Effector CD4-positive, alpha-beta T cell (primary cell): Measurements from ENCODE around the gene LELP1. TPM values are rescaled to one million over a fixed set of nuclear protein-coding genes. Genes with fewer than 3 reads are reported as not detected.
A peak's percentile ranks its signal among the peaks of the same experiment; 100 is the strongest.
"Not testable (repeated sequence)": the region's sequence is repeated elsewhere in the genome, so short reads cannot be mapped to it uniquely, and the experiment has no call there.

Experiments
- DNase-seq: peaks from one replicate; pipeline ENCODE4 v3.0.0-alpha.2; 2020
- total RNA-seq: gene quantifications from one replicate; lab custom pipeline; 2026; lab: John Stamatoyannopoulos, UW

Gene LELP1
- not detected for total RNA-seq

DNA sequence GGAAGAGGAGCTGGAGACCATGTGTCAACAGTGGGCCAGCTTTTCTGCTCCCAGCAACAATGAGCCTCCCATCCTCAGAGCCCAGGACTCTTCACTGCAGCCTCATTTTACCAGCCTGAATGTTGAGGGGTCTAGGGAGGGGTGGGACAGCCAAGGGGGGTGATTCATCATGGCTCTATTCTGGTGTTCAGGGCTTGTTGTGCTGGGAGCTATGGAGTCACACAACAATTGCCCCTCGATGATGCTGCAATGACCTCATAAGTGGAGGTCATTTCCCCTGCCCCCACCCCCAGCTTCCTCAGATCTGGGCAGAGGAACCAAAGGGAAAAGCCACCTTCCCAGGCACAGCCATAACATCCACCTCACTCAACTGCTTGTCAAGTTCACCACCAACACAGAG lies at the start of gene LELP1:
Gene LELP1, plus strand, starts transcription at position 301 of the 400 bp plus-strand sequence. CDS start 1,278 bp downstream, outside the sequence.
- no peak for DNase-seq

DNA sequence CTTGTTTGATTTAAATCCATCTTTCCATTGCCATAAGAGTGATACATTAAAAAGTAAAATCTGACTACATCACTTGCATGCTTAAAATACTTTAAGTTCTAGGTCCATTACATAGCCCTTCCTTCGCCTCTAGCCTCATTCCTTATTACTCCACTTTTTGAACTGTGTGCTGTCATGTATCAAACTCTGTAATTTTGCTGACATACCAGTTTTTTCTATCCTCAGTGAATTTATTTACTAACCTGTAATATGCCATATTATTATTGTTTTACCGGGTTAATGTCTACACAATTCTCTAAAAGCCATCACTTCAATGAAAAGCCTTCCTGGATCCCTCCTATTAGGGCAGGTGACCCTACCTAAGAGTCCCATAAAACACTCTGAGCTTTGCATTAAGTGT lies 47.7 kb upstream of the LELP1 start:
- no peak for DNase-seq

DNA sequence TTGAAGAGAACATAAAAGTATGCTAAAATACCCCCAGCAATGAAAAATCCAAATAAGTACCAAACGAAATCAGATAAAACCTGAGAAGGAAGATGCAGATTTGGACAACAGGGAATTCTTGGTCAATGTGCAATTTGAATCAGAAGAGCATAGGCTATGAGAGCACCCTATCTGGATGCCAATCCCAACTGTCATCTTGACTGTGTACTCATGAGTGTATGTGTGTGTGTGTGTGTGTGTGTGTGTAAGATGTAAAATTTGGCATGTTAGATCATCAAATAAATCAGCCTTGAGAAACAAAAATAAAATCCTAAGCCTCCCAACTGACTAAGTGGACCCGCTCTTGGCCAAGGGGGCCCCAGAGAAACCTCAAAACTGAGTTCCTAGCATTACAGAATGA lies 34.5 kb upstream of the LELP1 start:
- DNase-seq = no peak

DNA sequence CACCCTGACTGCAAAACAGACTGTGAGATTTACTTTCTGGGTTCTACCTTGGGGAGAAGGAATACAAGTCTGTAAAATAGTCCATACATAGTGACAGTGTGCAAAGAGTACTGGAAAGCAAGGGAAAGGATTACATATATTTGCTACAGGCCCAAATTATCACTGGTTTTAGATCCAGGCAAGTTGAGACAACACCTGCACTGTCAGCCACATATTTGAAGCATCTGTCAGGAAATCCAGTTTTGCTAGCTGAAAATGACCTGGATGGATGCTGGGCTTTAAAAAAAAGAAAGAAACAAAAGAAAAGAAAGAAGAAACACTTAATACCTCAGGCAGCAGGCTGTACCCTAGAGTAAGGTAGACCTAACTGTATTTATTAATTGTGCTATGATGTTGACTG lies 28.6 kb upstream of the LELP1 start:
- DNase-seq = no peak

DNA sequence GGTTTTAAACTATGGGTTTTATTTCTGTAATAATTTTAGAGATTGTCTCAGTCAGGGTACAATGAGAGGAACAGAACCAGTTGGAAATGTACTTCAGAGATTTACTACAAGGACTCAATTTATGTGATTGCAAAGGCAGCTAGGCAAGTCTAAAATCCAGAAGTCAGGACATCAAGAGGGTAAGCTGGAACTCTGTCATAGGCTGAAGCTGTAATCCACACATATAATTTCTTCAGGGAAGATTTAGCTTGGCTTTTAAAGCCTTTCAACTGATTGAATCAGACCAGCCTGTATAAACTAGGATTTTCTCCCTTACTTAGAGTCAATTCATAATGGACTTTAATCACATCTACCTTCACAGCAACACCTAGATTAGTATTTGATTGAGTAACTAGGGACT lies 24.3 kb upstream of the LELP1 start:
- no peak for DNase-seq

DNA sequence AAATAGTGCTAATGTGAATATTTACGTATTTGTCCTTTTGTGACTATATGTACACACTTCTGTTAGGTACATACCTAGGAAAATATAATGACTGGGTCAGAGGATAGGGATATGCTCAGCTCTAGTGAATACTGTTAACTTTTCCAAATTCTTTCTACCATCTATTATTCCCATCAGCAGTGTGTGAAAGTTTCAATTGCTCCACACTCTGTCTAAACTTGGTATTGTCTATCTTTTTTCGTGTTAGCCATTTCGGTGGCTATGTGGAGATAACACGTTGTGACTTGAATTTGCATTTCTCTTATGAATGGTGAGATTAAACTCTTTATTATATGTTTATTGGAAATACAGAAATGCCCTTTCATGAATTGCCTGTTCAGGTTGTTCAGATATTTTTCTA lies 22.7 kb upstream of the LELP1 start:
- DNase-seq = no peak

DNA sequence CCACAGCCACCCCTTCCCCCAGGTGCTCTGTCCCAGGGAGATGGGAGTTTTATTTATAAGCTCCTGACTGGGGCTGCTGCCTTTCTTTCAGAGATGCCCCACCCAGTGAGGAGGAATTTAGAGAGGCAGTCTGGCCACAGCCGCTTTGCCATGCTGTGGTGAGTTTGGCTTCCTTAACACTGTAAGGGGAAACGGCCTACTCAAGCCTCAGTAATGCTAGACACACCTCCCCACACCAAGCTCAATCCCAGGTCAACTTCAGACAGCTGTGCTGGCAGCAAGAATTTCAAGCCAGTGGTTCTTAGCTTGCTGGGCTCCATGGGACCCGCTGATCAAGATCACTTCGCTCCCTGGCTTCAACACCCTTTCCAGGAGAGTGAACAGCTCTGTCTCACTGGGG lies 14.9 kb upstream of the LELP1 start:
- not testable (repeated sequence) for DNase-seq

DNA sequence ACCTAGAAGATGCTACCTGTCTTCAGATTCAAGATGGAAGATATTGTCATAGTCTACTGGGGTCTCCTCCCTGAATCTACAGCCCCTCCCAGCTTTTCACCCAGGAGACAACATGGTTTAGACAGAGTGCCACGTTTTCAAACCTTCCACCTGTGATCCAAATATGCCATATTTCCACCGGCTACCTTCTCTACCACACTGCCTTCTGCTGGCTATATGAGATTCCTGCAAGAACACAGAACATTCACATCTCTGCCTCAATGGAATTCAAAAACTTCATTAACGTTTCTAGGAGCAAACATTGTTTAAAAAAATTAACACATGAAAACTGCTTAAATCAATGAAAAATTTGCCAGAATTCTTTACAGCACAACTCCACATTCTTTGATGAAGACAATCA lies 12.9 kb upstream of the LELP1 start:
- no peak for DNase-seq

DNA sequence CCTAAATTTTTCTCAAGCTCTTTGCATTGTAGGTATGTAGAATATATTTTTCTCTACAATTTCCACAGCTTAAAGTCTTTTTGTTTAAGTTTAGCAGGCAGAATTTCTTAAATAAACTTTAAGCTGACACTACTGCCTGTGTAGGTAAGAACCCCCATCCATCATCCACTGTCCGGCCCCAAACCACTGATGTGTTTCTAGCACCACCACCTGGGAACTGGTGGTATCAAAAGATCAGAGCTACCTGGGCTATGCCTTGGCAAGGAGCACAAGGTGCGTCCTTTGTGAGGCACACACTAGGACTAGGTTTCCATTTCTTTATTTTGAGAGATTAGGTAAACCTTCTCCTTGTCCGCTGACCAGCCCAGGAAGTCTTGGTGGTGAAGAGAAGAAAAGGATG lies 10.5 kb upstream of the LELP1 start:
- no peak for DNase-seq

DNA sequence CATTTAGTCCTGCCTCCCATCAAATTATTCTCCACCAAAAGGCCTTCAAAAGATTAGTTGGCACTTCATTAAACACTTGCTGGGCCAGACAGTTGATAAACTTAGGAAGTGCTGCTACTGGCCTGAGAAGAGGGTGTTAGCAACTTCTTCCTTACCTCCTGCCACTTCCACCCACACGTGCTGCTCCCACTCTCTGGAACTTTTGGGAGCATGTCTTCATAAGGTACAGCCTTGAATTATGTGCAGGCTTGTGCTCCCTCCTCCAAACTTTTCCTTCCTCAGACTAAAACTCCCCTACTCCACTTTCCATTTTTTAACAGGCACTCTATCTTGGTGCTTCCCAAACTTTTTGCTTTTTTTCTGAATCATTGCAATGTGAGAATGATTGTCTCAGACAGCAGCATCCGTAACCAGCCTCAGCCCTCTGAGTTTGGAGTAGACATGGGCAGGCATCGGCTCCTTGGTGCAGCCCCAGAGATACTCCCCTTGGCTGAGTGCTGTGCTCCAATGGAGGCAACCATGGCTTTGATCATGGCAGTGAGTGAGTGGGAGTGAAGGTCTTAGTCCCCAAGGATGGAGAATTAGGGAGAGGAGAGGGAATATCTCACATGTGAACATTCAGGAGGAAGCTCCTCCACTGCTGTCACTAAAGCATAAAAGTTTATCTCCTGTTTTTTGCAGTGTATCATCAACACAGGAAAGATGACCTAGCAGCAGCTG lies 8.7 kb upstream of the LELP1 start:
- no peak for DNase-seq

DNA sequence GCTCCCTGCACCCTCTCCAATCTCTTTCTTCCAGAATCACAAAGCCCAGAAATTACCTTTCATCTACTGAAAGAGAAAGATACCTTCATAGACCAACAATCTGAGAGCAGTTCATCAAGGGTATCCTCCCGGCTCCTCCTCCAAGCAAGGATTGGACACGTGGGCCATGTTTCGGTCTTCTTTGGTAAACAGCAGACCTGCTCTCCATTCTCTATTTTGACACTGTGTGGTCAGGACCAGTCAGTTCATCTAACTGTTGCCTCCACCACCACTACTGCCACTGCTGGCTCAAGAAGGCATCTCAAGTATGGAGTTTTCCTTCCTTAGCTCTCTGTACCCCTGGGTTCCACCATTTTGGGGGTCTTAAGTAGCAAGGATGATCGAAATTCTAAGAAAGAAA lies 8.0 kb upstream of the LELP1 start:
- no peak for DNase-seq

DNA sequence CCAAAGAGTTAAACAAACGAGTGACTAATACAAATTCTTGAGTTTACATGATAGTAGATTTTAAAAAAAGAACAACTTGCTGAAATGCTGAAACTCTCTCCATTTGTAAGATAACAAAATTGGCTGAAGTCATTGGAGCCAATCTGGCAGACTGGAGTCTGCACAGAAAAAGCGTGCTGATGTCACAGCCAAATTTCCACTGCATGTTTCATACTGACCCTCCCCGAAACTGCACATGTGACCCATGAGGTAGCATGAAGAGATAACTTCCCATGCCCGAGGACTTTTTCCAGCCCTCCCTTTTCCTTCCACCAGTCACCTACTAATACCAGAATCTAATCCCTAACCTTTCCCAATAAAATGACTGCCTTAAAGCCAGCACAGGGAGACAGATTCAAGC lies 1.2 kb upstream of the LELP1 start:
- DNase-seq = no peak

DNA sequence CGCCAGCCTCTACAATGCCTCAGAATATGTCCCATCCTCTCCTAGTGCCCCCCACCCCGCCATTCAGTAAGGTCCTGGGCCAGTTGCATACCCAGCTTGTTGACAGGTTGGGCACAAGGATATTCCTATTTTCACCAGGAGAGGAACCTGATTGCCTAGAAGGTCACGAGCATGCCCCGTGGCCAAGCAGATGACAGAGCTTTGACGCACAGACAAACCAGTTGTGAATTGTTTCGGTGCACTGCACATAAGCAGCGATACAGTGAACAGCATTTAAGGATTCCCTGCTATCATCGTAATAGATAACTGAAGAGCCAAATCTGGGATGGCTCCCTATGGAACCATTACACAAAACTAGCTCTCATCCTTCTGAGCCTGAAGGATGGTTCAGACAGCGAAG lies 3.4 kb downstream of the LELP1 start:
- no peak for DNase-seq

DNA sequence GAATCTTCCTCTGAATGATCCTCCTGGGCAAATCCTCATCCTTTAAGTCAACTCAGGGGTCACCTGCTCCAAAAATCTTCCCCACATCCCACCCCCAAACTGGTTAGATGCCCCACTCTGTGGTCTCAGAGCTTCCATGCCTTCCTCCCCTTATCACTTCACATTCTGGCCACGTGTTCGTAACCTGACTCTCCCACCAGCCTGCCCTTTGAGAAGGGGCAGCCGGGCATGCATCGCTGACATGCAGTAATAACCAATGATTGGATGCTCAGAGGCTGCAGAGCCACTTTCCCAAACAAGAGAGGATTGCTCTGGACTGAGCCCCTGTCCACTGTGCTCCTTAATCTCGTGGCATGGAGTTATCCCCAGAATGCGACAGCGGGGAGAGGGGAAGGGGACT lies 7.0 kb downstream of the LELP1 start:
- DNase-seq = no peak

DNA sequence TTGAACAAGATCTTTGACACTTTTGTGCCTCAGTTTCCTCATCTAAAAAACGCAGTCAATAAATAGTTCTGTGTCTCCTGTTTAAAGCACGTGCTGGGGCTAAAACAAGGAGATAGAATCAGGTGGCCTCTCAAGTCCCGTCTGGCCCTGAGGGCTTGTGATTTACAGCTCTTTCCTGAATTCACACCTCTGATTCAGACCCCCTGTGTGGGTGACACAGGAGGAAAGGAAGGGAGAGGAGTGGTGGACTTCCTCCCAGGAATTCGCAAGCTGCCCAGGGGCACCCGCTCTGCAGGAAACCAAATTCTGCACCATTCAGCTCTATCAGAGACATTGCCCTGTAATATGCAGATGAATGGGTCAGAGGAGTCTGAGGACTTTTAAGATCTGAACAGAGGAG lies 9.0 kb downstream of the LELP1 start:
- DNase-seq = no peak

DNA sequence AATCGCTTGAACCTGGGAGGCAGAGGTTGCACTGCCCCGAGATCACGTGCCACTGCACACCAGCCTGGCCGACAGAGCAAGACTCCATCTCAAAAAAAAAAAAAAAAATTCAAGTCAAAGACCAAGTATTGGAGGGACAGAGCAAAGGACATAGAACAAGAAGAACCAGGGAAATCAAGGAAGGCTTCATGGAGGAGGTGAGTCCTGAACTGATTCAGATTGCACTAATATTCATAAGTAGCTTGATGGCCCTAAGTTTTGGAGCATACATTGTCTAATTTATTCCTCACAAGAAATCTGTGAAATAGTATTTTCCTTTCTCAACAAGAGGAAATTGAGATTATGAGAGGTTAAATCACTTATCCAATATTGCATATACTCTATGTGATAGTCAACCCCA lies 10.3 kb downstream of the LELP1 start:
- DNase-seq = no peak

DNA sequence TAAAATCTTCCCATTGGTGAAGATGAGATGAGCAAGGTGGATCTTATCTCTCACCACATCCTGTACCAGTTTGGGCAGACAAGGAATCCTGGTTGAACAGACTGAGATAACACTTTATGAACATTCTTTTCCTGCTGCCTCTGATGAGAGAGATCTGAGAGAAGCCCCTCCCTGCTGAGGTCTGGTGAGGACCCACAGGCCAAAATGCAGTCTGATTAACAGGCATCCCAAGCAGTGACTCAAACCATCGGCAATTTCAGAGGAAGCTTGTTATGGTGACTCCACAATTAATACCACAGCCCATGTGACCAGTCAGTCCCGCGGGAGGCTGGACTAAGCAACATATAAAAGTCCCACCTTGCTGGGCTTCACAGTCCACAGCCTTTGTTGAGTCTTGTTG lies 14.0 kb downstream of the LELP1 start, which contains the start of gene PRR9:
Gene PRR9, plus strand, starts transcription at position 373 of the 400 bp plus-strand sequence. CDS start 561 bp downstream, outside the sequence.
- DNase-seq = no peak

DNA sequence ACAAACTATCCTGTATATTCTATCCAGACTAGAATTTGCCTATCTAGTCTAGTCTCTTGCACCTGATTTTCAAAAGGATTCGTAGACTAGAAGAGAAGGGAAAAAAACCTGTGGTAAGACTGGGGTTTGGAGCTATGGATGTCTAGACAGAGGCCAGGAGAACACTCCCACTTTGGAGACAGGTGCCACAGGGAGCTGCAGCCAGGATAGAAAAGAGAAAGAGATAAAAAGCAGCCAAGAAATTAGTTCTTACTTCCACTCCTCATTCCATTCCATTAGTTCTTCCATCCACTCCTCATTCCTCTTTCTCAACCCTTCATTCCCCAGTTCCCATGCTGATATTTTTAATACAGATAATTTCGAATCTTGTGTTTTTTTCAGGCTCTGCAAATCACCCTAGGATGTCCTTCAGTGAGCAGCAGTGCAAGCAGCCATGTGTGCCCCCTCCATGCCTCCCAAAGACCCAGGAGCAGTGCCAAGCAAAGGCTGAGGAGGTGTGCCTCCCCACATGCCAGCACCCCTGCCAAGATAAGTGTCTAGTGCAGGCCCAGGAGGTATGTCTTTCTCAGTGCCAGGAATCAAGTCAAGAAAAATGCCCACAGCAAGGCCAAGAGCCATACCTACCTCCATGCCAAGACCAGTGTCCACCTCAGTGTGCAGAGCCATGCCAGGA lies 14.7 kb downstream of the LELP1 start:
- DNase-seq = no peak

DNA sequence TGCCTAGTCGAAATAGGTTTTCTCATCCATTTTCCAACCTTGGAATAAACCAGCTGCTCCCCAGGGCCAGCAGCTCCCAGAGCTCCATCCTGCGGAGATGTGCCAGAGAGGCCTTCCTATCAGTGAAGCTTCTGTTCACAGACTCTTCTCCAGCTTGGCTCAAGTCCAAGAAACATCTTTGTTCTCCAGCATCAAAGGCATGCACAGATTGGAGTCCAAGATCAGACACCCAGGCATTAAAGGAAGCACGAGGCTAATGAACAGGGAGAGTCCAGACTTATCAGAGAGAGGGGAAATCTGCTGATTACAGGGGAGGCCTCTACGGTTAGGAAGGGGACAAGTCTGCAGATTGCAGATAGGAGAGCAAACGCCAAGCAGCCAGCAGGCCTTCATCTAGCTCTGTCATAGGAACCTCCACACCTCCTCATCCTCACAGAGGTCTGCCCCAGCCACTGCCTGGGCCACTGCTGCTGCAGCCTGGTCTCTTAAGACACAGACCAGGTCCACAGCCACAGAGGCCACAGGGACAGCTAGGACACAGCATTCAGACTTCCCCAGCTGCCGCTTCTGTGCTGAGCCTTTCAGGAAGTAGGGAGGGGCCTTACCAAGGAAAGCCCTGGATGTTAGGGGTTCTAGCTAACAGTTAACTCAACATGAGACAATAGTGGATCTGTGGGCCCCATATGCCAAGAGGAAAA lies 17.5 kb downstream of the LELP1 start:
- DNase-seq = no peak

DNA sequence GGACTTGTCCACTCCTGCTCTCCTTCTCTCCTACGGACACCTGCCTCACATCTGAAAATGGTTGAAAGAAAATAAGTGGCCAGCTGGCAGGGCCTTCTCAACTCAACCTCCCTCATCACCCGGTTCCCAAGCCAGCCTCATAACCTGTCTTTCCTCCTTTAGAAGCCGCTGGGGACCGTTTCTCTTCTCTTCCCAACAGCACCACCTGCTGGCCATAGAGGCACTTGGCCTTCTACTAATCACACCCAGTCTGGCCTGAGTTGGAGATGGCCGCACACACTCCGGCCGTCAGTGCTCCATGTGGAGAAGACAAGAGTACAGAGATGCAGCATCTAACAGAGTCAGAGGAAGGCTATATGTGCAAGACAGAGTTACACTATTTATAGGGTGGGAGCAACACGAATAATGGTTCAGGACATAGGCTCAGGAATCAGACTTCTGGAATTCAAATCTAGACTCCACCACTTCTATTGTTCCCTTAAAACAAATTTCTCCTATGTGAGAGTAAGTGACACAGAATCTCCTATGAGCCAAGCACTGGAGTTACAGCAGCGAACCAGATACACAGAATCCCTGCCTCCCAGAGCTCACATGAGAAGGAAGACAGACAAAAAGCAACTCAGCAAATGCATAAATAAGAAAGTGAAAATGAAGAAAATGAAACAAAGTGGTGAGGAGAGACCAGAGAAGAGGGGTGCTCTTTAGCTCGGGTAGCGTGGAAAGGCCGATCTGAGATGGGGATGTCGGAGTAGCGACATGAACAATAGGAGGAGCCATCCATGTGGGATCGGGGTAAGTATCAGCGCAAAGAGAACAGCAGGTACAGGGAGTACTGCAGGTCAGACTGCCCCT lies 20.0 kb downstream of the LELP1 start:
- DNase-seq = peak; percentile 13

DNA sequence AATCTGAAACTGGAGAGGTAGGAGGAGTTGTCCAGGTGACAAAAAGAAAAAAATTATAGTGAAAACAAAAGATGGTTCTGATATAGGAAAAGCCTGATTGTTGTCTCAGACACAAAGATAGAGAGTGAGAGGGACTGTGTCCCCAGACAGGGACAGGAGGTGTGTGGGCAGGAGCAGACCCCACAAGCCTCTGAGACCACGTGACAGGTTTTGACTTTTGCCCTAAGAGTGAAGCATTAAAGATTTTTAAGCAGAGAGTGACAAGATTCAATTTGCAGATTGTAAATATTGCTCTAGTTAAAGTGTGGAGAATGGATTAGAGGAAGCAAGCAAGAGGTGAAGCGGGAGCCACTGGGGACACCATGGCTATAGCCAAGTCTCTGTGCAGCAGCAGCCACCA lies 24.6 kb downstream of the LELP1 start:
- no peak for DNase-seq

DNA sequence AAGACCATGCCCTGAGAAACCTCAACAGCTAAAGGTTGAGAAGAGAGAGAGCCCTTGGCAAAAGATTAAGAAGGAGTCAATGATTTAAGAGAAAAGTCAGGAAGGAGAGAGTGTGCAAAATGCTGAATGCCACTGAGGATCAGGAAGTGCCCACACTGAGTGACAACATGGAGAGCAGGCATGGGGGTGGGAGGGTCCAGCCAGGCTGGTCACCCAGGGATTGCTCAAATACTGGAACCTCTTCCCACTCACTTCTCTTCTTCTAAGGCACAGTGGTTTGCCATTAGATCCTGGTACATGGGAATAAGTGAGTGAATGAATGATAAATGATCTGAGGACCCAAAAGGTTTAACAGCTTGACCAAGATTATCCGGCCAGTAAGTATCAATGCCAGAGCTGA lies 25.3 kb downstream of the LELP1 start:
- no peak for DNase-seq
